Epidermal melanocyte (primary cell): ENCODE data around the gene HHIPL1.
A peak's percentile ranks its signal among the peaks of the same experiment; 100 is the strongest.

ENCODE experiments used
- DNase-seq: peaks from one replicate; pipeline ENCODE4 v3.0.0; 2011; ENCODE audit warnings: low spot score; ENCODE audit not compliant: insufficient read length

The HHIPL1 gene

DNA sequence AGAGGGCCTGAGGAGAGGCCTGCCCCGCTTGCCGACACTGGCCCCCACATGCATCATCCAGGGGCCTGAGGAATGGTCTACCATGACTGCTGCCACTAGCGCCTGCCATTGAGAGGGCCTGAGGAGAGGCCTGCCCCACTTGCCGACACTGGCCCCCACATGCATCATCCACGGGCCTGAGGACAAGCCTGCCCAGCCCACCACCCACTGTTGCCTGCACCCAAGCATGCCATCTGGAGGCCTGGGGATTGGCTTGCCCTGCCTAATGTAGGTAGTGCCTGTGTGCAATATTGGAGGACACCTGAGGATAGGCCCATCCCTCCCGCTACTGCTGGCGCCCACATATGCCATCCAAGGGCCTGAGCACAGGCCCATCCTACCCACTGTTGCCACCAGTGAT lies 63.5 kb downstream of the HHIPL1 start:
- DNase-seq, result no peak

GRCh38 chr14:99713972-99714371 lies 69.0 kb downstream of the HHIPL1 start:
- no peak for DNase-seq

- no peak for DNase-seq
Observed at GRCh38 chr14:99715266-99716000, 70.5 kb downstream of the HHIPL1 start.

GRCh38 chr14:99716091-99716849 lies 71.3 kb downstream of the HHIPL1 start:
- no peak for DNase-seq

GRCh38 chr14:99716850-99717681 lies 72.1 kb downstream of the HHIPL1 start:
- no peak for DNase-seq

DNA sequence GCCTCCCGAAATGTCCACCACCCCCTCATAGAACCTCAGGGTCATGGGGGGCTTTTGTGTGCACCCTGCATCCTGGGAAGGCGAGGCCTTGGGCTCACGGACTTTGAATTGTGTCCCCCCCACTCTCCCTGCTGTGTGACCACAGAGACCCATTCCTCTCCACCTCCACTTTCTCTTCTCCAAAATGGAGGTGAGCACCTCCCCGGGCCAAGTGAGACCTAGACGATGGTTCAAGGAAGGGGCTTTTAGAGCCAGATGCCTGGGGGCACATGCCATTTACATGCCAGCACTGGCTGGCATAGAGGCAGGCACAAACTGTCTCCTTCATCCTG lies 72.7 kb downstream of the HHIPL1 start:
- no peak for DNase-seq

GRCh38 chr14:99718031-99718810 lies 73.3 kb downstream of the HHIPL1 start:
- no peak for DNase-seq

- DNase-seq, result no peak
Observed at GRCh38 chr14:99718811-99719192, 73.9 kb downstream of the HHIPL1 start.

GRCh38 chr14:99720941-99721791 lies 76.2 kb downstream of the HHIPL1 start:
- no peak for DNase-seq

GRCh38 chr14:99721792-99722516 lies 77.0 kb downstream of the HHIPL1 start:
- peak; percentile 8 for DNase-seq

- no peak for DNase-seq
Observed at GRCh38 chr14:99722741-99723140, 77.8 kb downstream of the HHIPL1 start.

DNA sequence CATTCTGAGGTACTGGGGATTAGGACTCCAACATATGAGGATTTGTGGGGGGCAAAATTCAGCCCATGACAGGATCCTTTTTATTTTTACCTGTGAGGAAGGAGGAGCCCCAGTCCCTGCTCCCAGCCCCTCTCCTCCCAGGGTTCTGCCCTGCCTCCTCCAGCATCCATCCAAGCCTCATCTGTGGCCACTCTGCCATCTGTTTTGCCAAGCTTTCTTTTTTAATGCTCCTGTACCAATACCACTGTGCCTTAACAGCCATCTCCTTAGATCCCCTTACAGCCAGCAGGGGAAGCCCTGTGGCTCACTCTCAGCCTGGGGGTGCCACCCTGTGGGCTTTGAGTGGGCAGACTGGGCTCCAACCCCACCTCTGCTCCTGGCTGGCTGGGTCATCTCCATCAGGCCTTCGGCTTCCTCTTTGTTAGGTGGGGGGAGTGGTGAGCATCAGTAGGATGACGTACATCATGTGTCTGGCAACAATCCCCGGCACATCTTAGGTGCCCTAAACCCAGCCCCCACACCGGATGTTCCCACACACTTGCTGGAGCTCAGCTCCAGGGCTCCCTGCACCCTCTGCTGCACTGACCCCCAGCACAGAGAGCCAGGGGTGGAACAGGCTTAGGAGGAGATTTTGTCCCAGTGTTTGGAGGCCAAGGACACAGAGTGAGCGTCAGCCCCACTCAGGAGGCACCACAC lies 79.4 kb downstream of the HHIPL1 start:
- DNase-seq, result peak; percentile 7

GRCh38 chr14:99724939-99725773 lies 80.2 kb downstream of the HHIPL1 start:
- peak; percentile 2 for DNase-seq

DNA sequence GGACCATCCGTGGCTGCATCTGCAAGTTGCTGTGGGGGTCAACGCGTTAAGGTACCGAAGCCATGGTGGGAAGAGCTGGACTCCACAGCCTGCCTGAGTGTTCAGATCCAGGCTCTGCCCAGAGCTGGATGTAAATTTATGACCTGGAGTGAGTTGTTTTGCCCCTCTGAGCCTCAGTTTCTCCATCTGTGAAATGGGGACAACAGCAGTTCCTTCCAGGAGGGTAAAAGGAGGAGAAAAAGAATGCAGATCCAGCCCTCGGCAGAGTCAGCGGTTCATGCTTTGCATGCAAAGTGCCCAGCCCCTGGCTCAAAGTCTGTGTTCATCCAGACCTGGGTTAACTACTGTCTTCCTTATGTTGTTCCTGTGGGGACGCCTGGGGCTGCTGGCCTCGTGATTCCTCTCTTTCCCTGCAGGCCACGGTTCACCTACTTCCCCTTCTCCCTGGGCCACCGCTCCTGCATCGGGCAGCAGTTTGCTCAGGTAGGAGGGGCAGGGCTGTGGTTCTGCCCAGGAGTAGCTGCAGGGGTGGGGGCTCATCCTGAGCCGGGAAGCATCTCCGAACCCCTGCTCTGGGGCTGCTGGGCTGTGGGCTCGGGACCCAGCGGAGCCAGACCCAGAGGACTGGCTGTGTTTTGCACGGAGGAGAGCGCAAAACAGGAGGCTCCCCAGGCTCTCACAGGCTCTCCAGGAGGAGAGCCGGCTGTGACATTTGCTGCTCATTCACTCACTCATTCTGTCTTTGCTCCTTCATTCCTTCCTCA lies 81.0 kb downstream of the HHIPL1 start:
- DNase-seq, result peak; percentile 4

GRCh38 chr14:99726538-99727095 lies 81.7 kb downstream of the HHIPL1 start:
- DNase-seq, result no peak

GRCh38 chr14:99727096-99727870 lies 82.4 kb downstream of the HHIPL1 start:
- DNase-seq, result no peak
